Brain microvascular endothelial cell (primary cell): Measurements from ENCODE around the gene AGO4.

ENCODE experiments used
- DNase-seq: peaks from one replicate; pipeline ENCODE4 v3.0.0-alpha.2; 2020
- H3K27ac ChIP-seq: fragments of 250-450 bp; sonication (Bioruptor Pico); 2 replicates; pipeline ENCODE4 v1.5.1; 2020; ENCODE audit warnings: mild to moderate bottlenecking, moderate library complexity
- H3K27me3 ChIP-seq: fragments of 250-450 bp; sonication (Bioruptor Pico); replicated peaks from 2 replicates; pipeline ENCODE4 v1.5.1; 2020; ENCODE audit warnings: mild to moderate bottlenecking
- H3K36me3 ChIP-seq: fragments of 250-450 bp; sonication (Bioruptor Pico); replicated peaks from 2 replicates; pipeline ENCODE4 v1.5.1; 2020; ENCODE audit warnings: mild to moderate bottlenecking
- H3K4me3 ChIP-seq: 2 replicates; pipeline ENCODE4 v1.5.1; 2011; ENCODE audit warnings: low read depth, mild to moderate bottlenecking, control low read depth, low read length, moderate library complexity
- CTCF ChIP-seq: IDR thresholded peaks from 2 replicates; pipeline ENCODE4 v1.5.1; 2011; ENCODE audit warnings: low read depth, mild to moderate bottlenecking, moderate library complexity, low read length, control low read depth, inconsistent platforms; ENCODE audit errors: missing control alignments
- in situ Hi-C: cut with HindIII; loops from 2 replicates; pipeline ENCODE4 v1.10.0; 2017; ENCODE audit warnings: low sequenced_read_pairs, low pct_ligation_motif_present

AGO4 gene

GRCh38 chr1:35834218-35834617 is 26.4 kb downstream of the AGO4 start:
- H3K27ac ChIP-seq: no peak overlapping the region
- no peaks in the 10 kb centered on the region for H3K27me3 ChIP-seq
- H3K4me3 ChIP-seq: no peak overlapping the region
- H3K36me3 ChIP-seq: peaks cover 25% of the 10 kb centered on the region
- no peak for TF ChIP-seq CTCF
- DNase-seq: no peak
- in situ Hi-C loops: no loop called here

GRCh38 chr1:35835398-35835797 is 27.6 kb downstream of the AGO4 start:
- no peak for DNase-seq
- Histone ChIP-seq H3K36me3 (peaks cover 25% of the 10 kb centered on the region), H3K27ac (no peak overlapping the region), H3K4me3 (no peak overlapping the region), H3K27me3 (no peaks in the 10 kb centered on the region)
- in situ Hi-C loops: no loop called here
- no peak for TF ChIP-seq CTCF

- no peak for TF ChIP-seq CTCF
- no peaks in the 10 kb centered on the region for H3K27me3 ChIP-seq
- H3K4me3 ChIP-seq: no peak overlapping the region
- peaks cover 30% of the 10 kb centered on the region for H3K36me3 ChIP-seq
- in situ Hi-C loops: no loop called here
- DNase-seq: no peak
- H3K27ac ChIP-seq: no peak overlapping the region
Measured at GRCh38 chr1:35836734-35837133, 28.9 kb downstream of the AGO4 start.

GRCh38 chr1:35838693-35839245 is 31.0 kb downstream of the AGO4 start:
- no peak for TF ChIP-seq CTCF
- DNase-seq: no peak
- Histone ChIP-seq H3K4me3 (no peak overlapping the region), H3K27ac (no peak overlapping the region), H3K36me3 (peaks cover 36% of the 10 kb centered on the region), H3K27me3 (no peaks in the 10 kb centered on the region)
- in situ Hi-C loops: no loop called here

GRCh38 chr1:35844826-35845225 is 37.0 kb downstream of the AGO4 start:
- TF ChIP-seq CTCF: no peak
- H3K36me3 ChIP-seq: peaks cover 16% of the 10 kb centered on the region
- DNase-seq: no peak
- H3K27me3 ChIP-seq: no peaks in the 10 kb centered on the region
- in situ Hi-C loops: no loop called here
- H3K27ac ChIP-seq: no peak overlapping the region
- no peak overlapping the region for H3K4me3 ChIP-seq

- in situ Hi-C loops: no loop called here
- peaks cover 18% of the 10 kb centered on the region for H3K36me3 ChIP-seq
Measured at GRCh38 chr1:35845766-35846165, 38.0 kb downstream of the AGO4 start.

More at GRCh38 chr1:35845766-35846165, 38.0 kb downstream of the AGO4 start:
- no peak overlapping the region for H3K27ac ChIP-seq
- DNase-seq: no peak
- TF ChIP-seq CTCF: no peak
- no peaks in the 10 kb centered on the region for H3K27me3 ChIP-seq
- no peak overlapping the region for H3K4me3 ChIP-seq
